ENCODE results near the gene ST8SIA5. TPM values are rescaled to one million over a fixed set of nuclear protein-coding genes. Genes with fewer than 3 reads are reported as not detected.

ST8SIA5 gene
- total RNA-seq, 2 experiments from 2014 or later, result 0.08 TPM; not detected in 1

DNA sequence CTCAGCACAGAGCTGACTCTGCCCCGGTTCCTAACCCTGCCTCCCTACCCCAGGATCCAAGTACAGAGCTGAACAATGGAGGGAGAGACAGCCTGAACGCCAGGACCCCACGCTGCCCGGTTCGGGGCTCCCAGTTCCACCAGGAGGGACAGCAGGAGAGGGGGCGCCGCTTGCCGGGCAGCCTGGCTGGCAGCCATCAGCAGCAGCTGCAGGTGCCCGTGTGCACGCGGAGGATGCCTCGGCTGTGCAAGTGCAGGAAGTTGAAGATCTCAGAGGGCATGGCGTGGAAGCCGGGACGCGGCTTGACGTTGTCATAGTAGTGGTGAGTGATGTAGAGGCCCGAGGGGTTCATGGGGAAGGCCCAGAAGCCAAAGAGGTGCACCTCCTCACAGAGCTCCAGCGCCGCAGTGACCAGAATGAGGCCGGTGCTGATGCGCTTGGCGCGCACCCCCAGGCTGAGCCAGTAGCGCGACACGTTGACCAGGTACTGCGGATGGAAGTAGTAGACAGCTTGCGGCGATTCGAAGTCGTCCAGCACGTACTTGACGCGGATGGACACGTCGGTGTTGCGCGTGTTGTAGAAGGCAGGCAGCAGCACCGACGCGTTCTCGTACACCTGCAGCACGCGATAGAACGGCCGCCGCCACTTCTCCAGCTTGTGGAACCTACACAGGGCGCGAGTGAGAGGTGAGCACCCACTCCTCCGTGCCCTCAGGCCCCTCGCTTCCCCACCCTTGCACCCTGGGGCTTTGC lies 76.8 kb downstream of the ST8SIA5 start:
- no peaks in the 10 kb centered on the region for H3K36me3 ChIP-seq (ENCODE audit: insufficient read depth, low read length)
- CTCF ChIA-PET, result no interaction called here
- H3K4me1 ChIP-seq (ENCODE audit: insufficient read depth, low read length), result no peaks in the 10 kb centered on the region
- no peak overlapping the region for H3K27ac ChIP-seq (ENCODE audit: low read depth in 1 of 2, low read length in 2 of 2)
- ATAC-seq (ENCODE audit: poor library complexity) (no peak), DNase-seq (no peak)
- H3K27ac Mint-ChIP-seq, result no peak overlapping the region
- no peak for TF ChIP-seq CTCF (IDR thresholded peaks at IDR 0.05)
- no peaks in the 10 kb centered on the region for H3K4me1 Mint-ChIP-seq (ENCODE audit: low read depth)
- no peak overlapping the region for H3K4me3 Mint-ChIP-seq
- H3K4me3 ChIP-seq (ENCODE audit: low read length), result no peak overlapping the region
- no peaks in the 10 kb centered on the region for H3K27me3 Mint-ChIP-seq
- intact Hi-C loops (cut with DNase I, micrococcal nuclease), result no loop called here
- H3K36me3 Mint-ChIP-seq (ENCODE audit: low read depth), result no peaks in the 10 kb centered on the region
- POLR2A ChIA-PET, result no interaction called here
- no peaks in the 10 kb centered on the region for H3K9me3 Mint-ChIP-seq
- H3K9me3 ChIP-seq (ENCODE audit: control insufficient read depth in 1 of 2, insufficient read depth in 1 of 2, low read length in 2 of 2), result peaks cover 0 to 9% of the 10 kb centered on the region in 2 experiments
- no peaks in the 10 kb centered on the region for H3K27me3 ChIP-seq (ENCODE audit: control insufficient read depth in 1 of 2, insufficient read depth in 2 of 2, low read length in 2 of 2)

- intact Hi-C loops (cut with DNase I, micrococcal nuclease), result no loop called here
- Mint-ChIP-seq H3K36me3 (ENCODE audit: low read depth) (no peaks in the 10 kb centered on the region), H3K4me3 (no peak overlapping the region), H3K9me3 (no peaks in the 10 kb centered on the region), H3K27ac (no peak overlapping the region), H3K27me3 (no peaks in the 10 kb centered on the region), H3K4me1 (ENCODE audit: low read depth) (no peaks in the 10 kb centered on the region)
- H3K36me3 ChIP-seq (ENCODE audit: insufficient read depth, low read length), result no peaks in the 10 kb centered on the region
- H3K27me3 ChIP-seq (ENCODE audit: control insufficient read depth in 1 of 2, insufficient read depth in 2 of 2, low read length in 2 of 2), result no peaks in the 10 kb centered on the region
- H3K27ac ChIP-seq (ENCODE audit: low read depth in 1 of 2, low read length in 2 of 2), result no peak overlapping the region
- no peak overlapping the region for H3K4me3 ChIP-seq (ENCODE audit: low read length)
- POLR2A ChIA-PET, result no interaction called here
- no peaks in the 10 kb centered on the region for H3K4me1 ChIP-seq (ENCODE audit: insufficient read depth, low read length)
- TF ChIP-seq CTCF (IDR thresholded peaks at IDR 0.05), result no peak
- no peak for ATAC-seq (ENCODE audit: poor library complexity)
- no peak for DNase-seq
- H3K9me3 ChIP-seq (ENCODE audit: control insufficient read depth in 1 of 2, insufficient read depth in 1 of 2, low read length in 2 of 2), result peaks cover 0 to 9% of the 10 kb centered on the region in 2 experiments
- CTCF ChIA-PET, result no interaction called here
Observed at GRCh38 chr18:46678785-46679399, 78.0 kb downstream of the ST8SIA5 start.

DNA sequence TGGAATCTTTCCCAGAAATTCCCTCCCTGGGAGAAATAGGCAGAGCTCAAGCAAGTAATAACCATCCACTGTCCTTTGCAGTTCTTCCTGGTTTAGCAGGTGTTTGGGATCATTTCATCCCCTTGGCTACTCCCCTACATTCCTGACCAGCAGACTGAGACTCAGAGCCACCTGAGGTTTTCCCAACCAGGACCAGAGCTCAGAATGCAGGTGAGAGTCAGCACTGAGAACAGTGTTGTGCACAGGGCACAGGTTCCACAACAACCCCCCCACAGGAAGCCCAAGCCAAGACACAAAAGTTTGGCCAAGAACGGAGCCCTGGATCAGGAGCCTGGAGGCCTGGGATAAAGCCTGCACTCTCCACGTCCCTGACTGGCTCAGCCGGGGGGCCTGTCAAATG lies 78.8 kb downstream of the ST8SIA5 start:
- Mint-ChIP-seq H3K9me3 (no peaks in the 10 kb centered on the region), H3K4me1 (ENCODE audit: low read depth) (peaks cover 4% of the 10 kb centered on the region), H3K36me3 (ENCODE audit: low read depth) (no peaks in the 10 kb centered on the region), H3K27ac (no peak overlapping the region), H3K27me3 (no peaks in the 10 kb centered on the region), H3K4me3 (no peak overlapping the region)
- TF ChIP-seq CTCF (IDR thresholded peaks at IDR 0.05), result no peak
- intact Hi-C loops (cut with DNase I, micrococcal nuclease), result no loop called here
- no peak for ATAC-seq (ENCODE audit: poor library complexity)
- Histone ChIP-seq H3K27ac (ENCODE audit: low read depth in 1 of 2, low read length in 2 of 2) (no peak overlapping the region), H3K27me3 (ENCODE audit: control insufficient read depth in 1 of 2, insufficient read depth in 2 of 2, low read length in 2 of 2) (no peaks in the 10 kb centered on the region), H3K4me3 (ENCODE audit: low read length) (no peak overlapping the region), H3K36me3 (ENCODE audit: insufficient read depth, low read length) (no peaks in the 10 kb centered on the region), H3K4me1 (ENCODE audit: insufficient read depth, low read length) (no peaks in the 10 kb centered on the region), H3K9me3 (ENCODE audit: control insufficient read depth in 1 of 2, insufficient read depth in 1 of 2, low read length in 2 of 2) (peaks cover 0 to 9% of the 10 kb centered on the region in 2 experiments)
- CTCF ChIA-PET, result no interaction called here
- DNase-seq, result no peak
- POLR2A ChIA-PET, result no interaction called here
